NCI-H1436 treated with DMSO at 0.1 percent for 48 hours (cell line): Measurements from ENCODE around the gene THSD7A.

Source experiments
- DNase-seq: peaks from one replicate; lab custom pipeline; 2025; lab: John Stamatoyannopoulos, UW

Gene THSD7A

GRCh38 chr7:11702938-11703337 is 129.1 kb downstream of the THSD7A start:
- no peak for DNase-seq

GRCh38 chr7:11701829-11702560 is 130.0 kb downstream of the THSD7A start:
- DNase-seq = no peak

- DNase-seq = no peak
Observed at GRCh38 chr7:11699666-11700065, 132.3 kb downstream of the THSD7A start.

GRCh38 chr7:11698384-11698871 is 133.6 kb downstream of the THSD7A start:
- peak; percentile 91 for DNase-seq

- no peak for DNase-seq
Observed at GRCh38 chr7:11690395-11690794, 141.6 kb downstream of the THSD7A start.

- no peak for DNase-seq
Observed at GRCh38 chr7:11689096-11689495, 142.9 kb downstream of the THSD7A start.

GRCh38 chr7:11681461-11681860 is 150.5 kb downstream of the THSD7A start:
- no peak for DNase-seq

GRCh38 chr7:11675163-11675562 is 156.8 kb downstream of the THSD7A start:
- no peak for DNase-seq

- no peak for DNase-seq
Observed at GRCh38 chr7:11668727-11669126, 163.3 kb downstream of the THSD7A start.

GRCh38 chr7:11667810-11668185 is 164.2 kb downstream of the THSD7A start:
- no peak for DNase-seq

GRCh38 chr7:11667071-11667809 is 164.8 kb downstream of the THSD7A start:
- no peak for DNase-seq

GRCh38 chr7:11665357-11665756 is 166.6 kb downstream of the THSD7A start:
- DNase-seq = peak; percentile 96

GRCh38 chr7:11655642-11656041 is 176.4 kb downstream of the THSD7A start:
- DNase-seq = no peak

- DNase-seq = no peak
Observed at GRCh38 chr7:11655163-11655562, 176.8 kb downstream of the THSD7A start.

GRCh38 chr7:11650500-11650899 is 181.5 kb downstream of the THSD7A start:
- DNase-seq = no peak

- no peak for DNase-seq
Observed at GRCh38 chr7:11650030-11650429, 182.0 kb downstream of the THSD7A start.

GRCh38 chr7:11648980-11649379 is 183.0 kb downstream of the THSD7A start:
- DNase-seq = no peak

- DNase-seq = no peak
Observed at GRCh38 chr7:11648101-11648500, 183.9 kb downstream of the THSD7A start.

- no peak for DNase-seq
Observed at GRCh38 chr7:11642841-11643240, 189.2 kb downstream of the THSD7A start.

GRCh38 chr7:11642276-11642675 is 189.7 kb downstream of the THSD7A start:
- DNase-seq = no peak

- no peak for DNase-seq
Observed at GRCh38 chr7:11638011-11638774, 193.8 kb downstream of the THSD7A start.

GRCh38 chr7:11636274-11636673 is 195.7 kb downstream of the THSD7A start:
- no peak for DNase-seq

- DNase-seq = no peak
Observed at GRCh38 chr7:11633310-11633709, 198.7 kb downstream of the THSD7A start.
